Upper lobe of left lung (tissue), 4 donors: ENCODE results near the gene PTPRN2.

Experiments
- POLR2A ChIP-seq, 4 donors: fragments of 450-650 bp; IDR thresholded peaks; one replicate each; pipeline ENCODE4 v1.5.1; 2016 to 2017; ENCODE audit warnings: antibody characterized with exemption in 4 of 4, mild to moderate bottlenecking in 2 of 4
- POLR2AphosphoS5 ChIP-seq, 2 donors: sonication (generic); formaldehyde crosslinking; IDR thresholded peaks; one replicate each; pipeline ENCODE4 v1.5.1; 2017; ENCODE audit warnings: antibody characterized with exemption in 2 of 2
- TF ChIP-seq, protein P1 (sequence below), 6 experiments: fragments of 450-650 bp in 4 of 6; fragments of 200-600 bp in 2 of 6; sonication (generic) in 2 of 6; IDR thresholded peaks; one replicate each; pipeline ENCODE4 v1.5.1; 2016 to 2019; ENCODE audit warnings: antibody characterized with exemption in 6 of 6

DNA sequence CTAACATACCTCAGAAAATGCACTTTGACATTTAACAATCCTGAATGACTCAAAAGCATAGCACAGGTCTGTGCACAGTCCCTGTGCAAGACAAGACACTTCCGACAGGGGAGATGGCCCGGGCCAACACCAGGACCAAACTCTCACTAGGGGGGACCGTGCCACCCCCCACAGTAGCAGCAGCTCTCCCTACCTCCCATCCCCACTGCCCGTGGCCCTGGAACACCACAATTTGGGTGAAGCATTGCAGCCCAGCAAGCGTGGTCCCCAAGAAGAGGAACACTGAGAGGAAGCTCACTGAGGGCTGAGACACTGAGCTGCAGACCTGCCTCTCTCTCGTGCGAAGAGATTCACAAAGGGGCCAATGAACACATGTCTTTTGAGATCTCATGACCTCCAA is 26.0 kb downstream of the PTPRN2 start:
- TF ChIP-seq POLR2AphosphoS5 (IDR thresholded peaks at IDR 0.05) = no peak
- TF ChIP-seq POLR2A (IDR thresholded peaks at IDR 0.05) = no peak
- TF ChIP-seq, protein P1, sequence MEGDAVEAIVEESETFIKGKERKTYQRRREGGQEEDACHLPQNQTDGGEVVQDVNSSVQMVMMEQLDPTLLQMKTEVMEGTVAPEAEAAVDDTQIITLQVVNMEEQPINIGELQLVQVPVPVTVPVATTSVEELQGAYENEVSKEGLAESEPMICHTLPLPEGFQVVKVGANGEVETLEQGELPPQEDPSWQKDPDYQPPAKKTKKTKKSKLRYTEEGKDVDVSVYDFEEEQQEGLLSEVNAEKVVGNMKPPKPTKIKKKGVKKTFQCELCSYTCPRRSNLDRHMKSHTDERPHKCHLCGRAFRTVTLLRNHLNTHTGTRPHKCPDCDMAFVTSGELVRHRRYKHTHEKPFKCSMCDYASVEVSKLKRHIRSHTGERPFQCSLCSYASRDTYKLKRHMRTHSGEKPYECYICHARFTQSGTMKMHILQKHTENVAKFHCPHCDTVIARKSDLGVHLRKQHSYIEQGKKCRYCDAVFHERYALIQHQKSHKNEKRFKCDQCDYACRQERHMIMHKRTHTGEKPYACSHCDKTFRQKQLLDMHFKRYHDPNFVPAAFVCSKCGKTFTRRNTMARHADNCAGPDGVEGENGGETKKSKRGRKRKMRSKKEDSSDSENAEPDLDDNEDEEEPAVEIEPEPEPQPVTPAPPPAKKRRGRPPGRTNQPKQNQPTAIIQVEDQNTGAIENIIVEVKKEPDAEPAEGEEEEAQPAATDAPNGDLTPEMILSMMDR (IDR thresholded peaks at IDR 0.05) = no peak
